Stimulated activated CD8-positive, alpha-beta memory T cell treated with anti-CD3 and anti-CD28 coated beads, Interleukin-7, amount 100 ng/mL, for 24 hours (primary cell): ENCODE measurements around the gene OR51G1.
"Not testable (repeated sequence)": the region's sequence is repeated elsewhere in the genome, so short reads cannot be mapped to it uniquely, and the experiment has no call there.

Source experiments
- DNase-seq: peaks from one replicate; pipeline ENCODE4 v3.0.0-alpha.2; 2020; ENCODE audit warnings: low read depth

Gene OR51G1, protein sequence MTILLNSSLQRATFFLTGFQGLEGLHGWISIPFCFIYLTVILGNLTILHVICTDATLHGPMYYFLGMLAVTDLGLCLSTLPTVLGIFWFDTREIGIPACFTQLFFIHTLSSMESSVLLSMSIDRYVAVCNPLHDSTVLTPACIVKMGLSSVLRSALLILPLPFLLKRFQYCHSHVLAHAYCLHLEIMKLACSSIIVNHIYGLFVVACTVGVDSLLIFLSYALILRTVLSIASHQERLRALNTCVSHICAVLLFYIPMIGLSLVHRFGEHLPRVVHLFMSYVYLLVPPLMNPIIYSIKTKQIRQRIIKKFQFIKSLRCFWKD

GRCh38 chr11:4924239-4924638, at the start of gene OR51G1:
TSS of gene OR51G1 (minus strand) at chr11:4924339. CDS start at chr11:4924339, 0 bp downstream.
- no peak for DNase-seq

GRCh38 chr11:4962816-4963215, 38.7 kb upstream of the OR51G1 start:
- DNase-seq = no peak

DNA sequence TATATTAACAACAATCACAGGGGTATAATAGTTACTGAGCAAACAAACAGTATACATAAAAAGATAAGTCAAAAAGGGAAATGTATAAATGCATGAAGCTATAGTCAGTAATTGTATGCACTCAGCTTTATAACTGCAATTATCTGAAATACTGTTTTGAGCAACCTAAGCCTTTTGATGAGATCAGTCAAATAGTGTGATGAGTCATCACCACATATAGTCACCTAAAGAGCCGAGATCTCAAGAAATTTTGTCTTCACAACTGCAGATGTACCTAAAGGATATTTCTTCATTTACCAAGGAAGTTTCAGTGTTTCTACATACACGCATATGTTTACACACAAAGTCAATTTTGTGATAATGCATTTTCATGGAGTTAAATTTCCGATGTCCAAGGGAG, 36.7 kb upstream of the OR51G1 start:
- DNase-seq = no peak

DNA sequence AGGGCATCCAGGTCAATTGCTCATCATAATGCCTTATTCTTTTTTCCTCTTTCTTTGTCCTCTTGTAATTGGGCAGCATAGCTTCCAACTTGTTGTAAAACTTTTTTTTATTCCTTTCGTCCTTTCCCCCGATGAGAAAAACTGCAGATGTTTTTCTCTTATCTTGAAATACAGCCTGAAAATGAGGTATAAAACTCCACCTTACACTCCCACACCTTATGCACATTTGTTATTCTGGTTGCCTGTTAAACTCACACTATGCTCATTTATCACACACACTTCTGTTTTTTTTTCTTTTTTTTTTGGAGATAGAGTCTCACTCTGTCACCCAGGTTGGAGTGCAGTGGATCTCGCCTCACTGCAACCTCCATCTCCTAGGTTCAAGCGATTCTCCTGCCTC, 33.3 kb upstream of the OR51G1 start:
- DNase-seq = no peak

- not testable (repeated sequence) for DNase-seq
These were observed 31.5 kb upstream of the OR51G1 start, which contains the start of gene OR51A2 for GRCh38 chr11:4955613-4956012. TSS of gene OR51A2 (minus strand) at chr11:4955713. CDS start at chr11:4955713, 0 bp downstream.

- no peak for DNase-seq
These were observed 23.4 kb upstream of the OR51G1 start, which contains the start of gene OR51A4 for GRCh38 chr11:4947505-4947904. TSS of gene OR51A4 (minus strand) at chr11:4947605. CDS start at chr11:4947100, 505 bp downstream.

DNA sequence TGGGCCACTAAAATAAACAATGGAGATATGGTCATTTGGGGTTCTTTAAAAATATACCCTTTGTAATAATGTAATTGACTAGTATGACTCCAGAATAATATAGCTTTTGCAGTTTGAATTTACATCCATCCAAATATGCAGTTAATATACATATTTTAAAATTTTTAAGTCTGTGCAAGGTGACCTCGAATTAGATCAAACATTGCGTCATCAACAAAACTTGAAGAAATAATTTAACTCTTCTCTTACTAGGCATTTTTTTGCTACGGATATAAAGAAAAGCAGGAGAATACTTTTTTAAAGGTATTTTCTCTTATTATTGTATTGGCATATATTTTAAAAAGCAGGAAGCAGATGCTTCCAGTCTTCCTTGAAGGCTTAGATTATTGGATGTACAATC, 12.6 kb upstream of the OR51G1 start:
- no peak for DNase-seq

- DNase-seq = no peak
These were observed 8.6 kb upstream of the OR51G1 start for GRCh38 chr11:4932751-4933150.

GRCh38 chr11:4926608-4927007, 2.5 kb upstream of the OR51G1 start:
- DNase-seq = no peak

DNA sequence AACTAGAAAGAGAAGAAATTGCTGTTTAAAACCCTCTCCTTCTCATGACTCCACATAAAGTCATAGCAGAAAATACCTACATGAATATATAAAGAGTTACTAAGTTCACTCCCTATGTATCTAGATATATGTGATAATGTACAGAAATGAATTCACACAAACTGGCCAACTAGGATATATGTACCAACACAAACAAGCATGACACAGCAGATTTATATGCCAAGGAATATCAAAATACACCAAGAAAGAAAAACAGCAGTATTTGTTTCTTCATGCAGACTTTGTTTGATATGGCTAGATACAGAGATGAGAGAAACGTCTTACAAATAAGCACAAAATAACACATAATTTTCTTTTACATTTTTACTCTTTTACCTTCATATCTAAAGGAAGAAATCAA, 1.8 kb downstream of the OR51G1 start:
- no peak for DNase-seq

DNA sequence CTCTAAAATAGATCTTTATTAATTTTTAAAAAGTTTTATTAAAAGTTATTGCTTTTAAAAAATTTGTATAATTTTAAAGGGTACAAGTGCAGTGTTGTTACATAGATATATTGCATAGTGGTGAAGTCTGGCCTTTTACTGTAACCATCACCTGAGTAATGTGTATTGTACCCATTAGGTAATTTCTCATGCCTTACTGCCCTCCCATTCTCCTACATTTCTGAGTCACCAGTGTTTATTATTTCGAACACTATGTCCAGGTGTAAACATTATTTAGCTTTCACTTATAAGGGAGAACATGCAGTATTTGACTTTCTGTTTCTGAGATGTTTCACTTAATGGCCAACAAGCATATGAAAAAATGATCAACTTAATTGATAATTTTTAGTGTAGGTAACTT, 2.3 kb downstream of the OR51G1 start:
- no peak for DNase-seq

GRCh38 chr11:4919250-4919649, 4.9 kb downstream of the OR51G1 start, which contains the start of gene OR51G2:
TSS of gene OR51G2 (minus strand) at chr11:4919350. CDS start at chr11:4915663, 3,687 bp downstream.
- no peak for DNase-seq

DNA sequence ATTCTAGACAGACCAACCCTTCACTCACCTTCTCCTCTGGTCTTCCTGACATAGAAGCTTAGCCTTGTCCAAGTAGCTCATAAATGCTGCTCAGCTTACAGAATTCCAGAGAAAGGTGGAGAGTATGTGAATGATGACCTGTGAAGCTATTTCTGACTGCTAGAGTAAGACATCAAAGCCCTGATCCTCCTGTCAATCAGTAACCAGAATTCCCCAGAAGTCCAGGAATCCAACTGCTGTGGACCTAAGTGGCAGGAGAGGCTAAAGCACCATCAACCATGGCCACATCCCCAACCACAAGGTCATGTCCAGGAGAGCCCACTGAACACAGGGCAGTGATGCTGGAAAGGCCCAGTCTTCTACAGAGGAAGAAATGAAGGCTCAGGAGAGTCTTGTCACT, 7.6 kb downstream of the OR51G1 start:
- DNase-seq = no peak

- DNase-seq = no peak
These were observed 20.7 kb downstream of the OR51G1 start, which contains the start of gene OR51A7 for GRCh38 chr11:4903484-4903883. TSS of gene OR51A7 (plus strand) at chr11:4903783. CDS start at chr11:4907370, 3,587 bp downstream.

DNA sequence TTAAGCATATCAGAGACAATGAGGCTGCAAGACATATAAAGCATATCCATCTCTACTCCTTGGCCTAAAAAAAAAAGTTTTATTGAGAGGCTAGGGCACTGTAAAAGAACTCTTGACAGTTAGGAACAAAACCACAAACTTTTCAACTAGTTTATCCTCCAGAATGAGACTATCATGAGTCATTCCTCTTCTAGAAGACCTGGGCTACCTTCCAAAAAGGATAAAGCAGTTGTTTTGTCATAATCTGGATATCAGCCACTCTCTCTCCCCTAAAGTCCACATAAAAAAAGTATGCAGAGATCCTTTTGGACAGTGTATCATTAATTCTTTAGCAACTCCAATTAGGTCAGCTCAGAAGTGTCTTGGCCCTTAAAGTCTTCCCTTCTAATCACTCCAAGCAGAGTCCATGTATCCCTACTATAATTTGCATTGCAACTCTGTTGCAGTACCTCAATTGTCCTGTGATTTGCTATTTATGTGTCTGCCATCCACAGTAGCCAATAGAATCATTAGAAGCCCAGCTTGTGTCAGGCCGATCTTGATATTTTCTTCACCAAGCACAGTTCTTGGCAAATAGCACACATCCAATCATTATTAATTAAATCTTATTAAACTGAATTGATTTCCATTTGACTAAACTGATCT, 32.0 kb downstream of the OR51G1 start:
- DNase-seq = no peak

DNA sequence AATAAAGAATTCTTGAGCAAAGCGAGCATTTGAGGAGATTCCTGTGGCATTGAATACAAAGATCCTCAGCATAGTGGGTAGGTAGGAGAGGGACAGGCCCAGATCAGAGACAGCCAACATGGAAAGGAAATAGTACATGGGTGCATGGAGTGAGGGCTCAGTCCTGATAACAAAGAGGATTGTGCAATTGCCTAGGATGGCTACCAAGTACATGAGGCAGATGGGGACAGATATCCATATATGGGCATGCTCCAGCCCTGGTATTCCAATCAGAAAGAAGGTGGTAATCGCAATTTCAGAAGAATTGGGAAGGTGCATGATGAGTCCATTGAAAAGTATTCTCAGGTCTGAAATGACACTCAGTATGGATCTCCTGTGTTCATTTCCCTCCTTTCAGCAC, 33.9 kb downstream of the OR51G1 start:
- DNase-seq = no peak

DNA sequence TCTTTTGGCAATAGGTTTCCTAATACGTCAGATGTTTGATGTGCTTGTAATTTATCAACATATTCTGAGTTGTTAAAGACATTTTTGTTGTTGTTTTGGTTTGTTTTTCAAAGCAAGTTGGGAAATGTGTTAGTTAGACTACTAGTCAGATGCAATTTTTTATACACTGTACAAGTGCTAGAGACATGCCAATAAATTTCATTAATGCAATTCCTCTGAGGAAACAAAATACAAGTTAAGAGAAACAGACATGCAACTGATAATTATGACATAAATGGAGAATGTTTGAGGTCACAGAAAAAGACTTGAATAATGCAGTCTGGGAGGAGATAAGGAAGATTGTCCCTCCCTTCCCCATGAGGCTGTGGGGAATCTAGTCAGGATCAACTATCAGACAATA, 36.5 kb downstream of the OR51G1 start:
- no peak for DNase-seq

DNA sequence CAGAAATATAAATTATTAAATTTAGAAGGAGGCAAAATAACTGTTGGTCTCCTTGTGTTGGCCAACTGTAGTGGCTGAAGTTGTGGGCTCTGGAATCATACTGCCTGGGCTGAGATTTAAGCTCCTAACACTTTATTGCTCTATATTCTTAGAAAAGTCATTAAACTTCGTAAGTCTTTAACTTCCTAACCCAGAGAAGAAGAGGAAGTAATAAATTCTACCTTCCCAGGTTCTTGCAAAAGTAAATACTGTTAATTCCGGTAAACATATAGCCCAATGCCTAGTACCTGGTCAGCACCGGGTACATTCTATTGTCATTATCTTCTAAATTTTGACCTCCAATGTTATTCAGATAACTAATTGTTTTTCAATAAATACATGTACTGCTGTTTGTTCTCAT, 38.0 kb downstream of the OR51G1 start:
- DNase-seq = no peak

DNA sequence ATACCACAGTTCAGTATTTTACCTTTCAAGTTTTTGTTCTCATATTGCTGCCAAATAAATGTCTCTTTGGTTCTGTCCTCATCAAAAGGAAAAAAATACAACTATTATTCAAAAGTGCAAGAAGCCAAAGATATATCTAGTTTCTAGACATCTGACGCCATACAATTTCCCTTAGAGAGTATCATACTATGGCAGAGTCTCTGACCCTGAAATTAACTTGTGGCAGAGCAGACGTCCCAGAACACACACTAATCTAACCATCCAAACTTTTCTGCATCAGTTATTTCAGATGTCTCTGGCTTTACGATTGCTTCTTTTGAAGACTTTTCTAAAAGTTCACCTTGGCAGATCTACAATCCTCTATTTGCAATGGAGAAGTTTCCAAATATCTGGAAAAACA, 39.8 kb downstream of the OR51G1 start:
- no peak for DNase-seq

DNA sequence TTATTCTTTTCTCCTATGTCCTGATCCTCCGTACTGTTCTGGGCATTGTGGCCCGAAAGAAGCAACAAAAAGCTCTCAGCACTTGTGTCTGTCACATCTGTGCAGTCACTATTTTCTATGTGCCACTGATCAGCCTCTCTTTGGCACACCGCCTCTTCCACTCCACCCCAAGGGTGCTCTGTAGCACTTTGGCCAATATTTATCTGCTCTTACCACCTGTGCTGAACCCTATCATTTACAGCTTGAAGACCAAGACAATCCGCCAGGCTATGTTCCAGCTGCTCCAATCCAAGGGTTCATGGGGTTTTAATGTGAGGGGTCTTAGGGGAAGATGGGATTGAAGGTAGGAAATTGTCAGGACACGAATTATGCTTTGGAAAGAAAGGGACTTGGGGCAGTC, 41.6 kb downstream of the OR51G1 start:
- no peak for DNase-seq

DNA sequence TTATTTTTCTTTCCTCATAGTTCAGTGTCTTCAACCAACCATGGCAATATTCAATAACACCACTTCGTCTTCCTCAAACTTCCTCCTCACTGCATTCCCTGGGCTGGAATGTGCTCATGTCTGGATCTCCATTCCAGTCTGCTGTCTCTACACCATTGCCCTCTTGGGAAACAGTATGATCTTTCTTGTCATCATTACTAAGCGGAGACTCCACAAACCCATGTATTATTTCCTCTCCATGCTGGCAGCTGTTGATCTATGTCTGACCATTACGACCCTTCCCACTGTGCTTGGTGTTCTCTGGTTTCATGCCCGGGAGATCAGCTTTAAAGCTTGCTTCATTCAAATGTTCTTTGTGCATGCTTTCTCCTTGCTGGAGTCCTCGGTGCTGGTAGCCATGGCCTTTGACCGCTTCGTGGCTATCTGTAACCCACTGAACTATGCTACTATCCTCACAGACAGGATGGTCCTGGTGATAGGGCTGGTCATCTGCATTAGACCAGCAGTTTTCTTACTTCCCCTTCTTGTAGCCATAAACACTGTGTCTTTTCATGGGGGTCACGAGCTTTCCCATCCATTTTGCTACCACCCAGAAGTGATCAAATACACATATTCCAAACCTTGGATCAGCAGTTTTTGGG, 42.2 kb downstream of the OR51G1 start, which contains the start of gene OR51T1:
Gene OR51T1, plus strand, starts transcription at position 41 of the 641 bp plus-strand sequence. Its CDS starts 0 bp downstream, at position 41.
- no peak for DNase-seq

GRCh38 chr11:4881188-4881587, 43.0 kb downstream of the OR51G1 start:
- no peak for DNase-seq
